ENCODE results near the gene RACGAP1. TPM values are rescaled to one million over a fixed set of nuclear protein-coding genes. Genes with fewer than 3 reads are reported as not detected.

The RACGAP1 gene
- total RNA-seq, 1 experiment from 2014 or later, result 112 TPM

- no peaks in the 10 kb centered on the region for H3K36me3 ChIP-seq (ENCODE audit: low read depth)
- peaks cover 16% of the 10 kb centered on the region; the same call in 1 of the 2 replicates for H3F3A ChIP-seq (ENCODE audit: insufficient read depth, low read depth)
- CTCF ChIA-PET, result interaction anchor here (0.7 kb wide), 1 partner anchor 94 kb away, joined by 3 read pairs; no protein-coding TSS in a partner anchor
- peaks cover 43% of the 10 kb centered on the region for H3K4me1 ChIP-seq (replicated peaks; ENCODE audit: insufficient read depth)
- TF ChIP-seq EZH2 (IDR thresholded peaks at IDR 0.05; ENCODE audit: low read depth), result no peak
- H3K4me2 ChIP-seq, result peak within 1 kb of the TSS; percentile 76
- no peak for DNase-seq
- intact Hi-C loops (cut with micrococcal nuclease; ENCODE audit: unreplicated experiment), result loop anchor here (10.0 kb wide), 1 partner anchor 203 kb away; the partner anchor contains the start of gene CERS5
- H3K9me2 ChIP-seq (ENCODE audit: insufficient read depth), result no peaks in the 10 kb centered on the region
- no peak within 1 kb of the TSS for H3K4me3 ChIP-seq
- no TSS peak for BruUV-seq (replicated peaks)
- H3K27ac ChIP-seq, result peak within 1 kb of the TSS; percentile 57; the same call in 1 of the 2 replicates
- no peak within 1 kb of the TSS for H2AFZ ChIP-seq
- no peaks in the 10 kb centered on the region for H3K79me2 ChIP-seq (ENCODE audit: low read depth)
- POLR2A ChIA-PET (ENCODE audit: unreplicated experiment), result no interaction called here
- no peaks in the 10 kb centered on the region for H4K20me1 ChIP-seq (ENCODE audit: insufficient read depth)
- H3K9me3 ChIP-seq (ENCODE audit: insufficient read depth, low read depth), result no peaks in the 10 kb centered on the region
- no peaks in the 10 kb centered on the region for H3K27me3 ChIP-seq (ENCODE audit: insufficient read depth, low read depth)
Measured at GRCh38 chr12:49961111-49961922, 64.0 kb downstream of the RACGAP1 start, which contains the start of gene AQP5. TSS of gene AQP5 (plus strand) at chr12:49961872. CDS start at chr12:49962018, 146 bp downstream.

- peak overlapping the region; percentile 76 for H3K4me2 ChIP-seq
- H3K9me2 ChIP-seq (ENCODE audit: insufficient read depth), result no peaks in the 10 kb centered on the region
- H3K36me3 ChIP-seq (ENCODE audit: low read depth), result no peaks in the 10 kb centered on the region
- H3K27me3 ChIP-seq (ENCODE audit: insufficient read depth, low read depth), result no peaks in the 10 kb centered on the region
- no peak for DNase-seq
- no peak overlapping the region for H2AFZ ChIP-seq
- no peak overlapping the region for H3K27ac ChIP-seq
- peaks cover 16% of the 10 kb centered on the region; the same call in 1 of the 2 replicates for H3F3A ChIP-seq (ENCODE audit: insufficient read depth, low read depth)
- POLR2A ChIA-PET (ENCODE audit: unreplicated experiment), result no interaction called here
- no peaks in the 10 kb centered on the region for H3K79me2 ChIP-seq (ENCODE audit: low read depth)
- BruUV-seq (replicated peaks), result no TSS peak
- no peak overlapping the region; the same call in 1 of the 2 replicates for H3K4me3 ChIP-seq
- no peaks in the 10 kb centered on the region for H3K9me3 ChIP-seq (ENCODE audit: insufficient read depth, low read depth)
- no peaks in the 10 kb centered on the region for H4K20me1 ChIP-seq (ENCODE audit: insufficient read depth)
- CTCF ChIA-PET, result interaction anchor here (0.6 to 2.5 kb wide), 3 partner anchors 15 to 96 kb away, joined by 3 to 10 read pairs (median 3); no protein-coding TSS in a partner anchor
- TF ChIP-seq CTCF (conservative IDR thresholded peaks at IDR 0.05) (no peak), EZH2 (IDR thresholded peaks at IDR 0.05; ENCODE audit: low read depth) (no peak)
- peaks cover 43% of the 10 kb centered on the region for H3K4me1 ChIP-seq (replicated peaks; ENCODE audit: insufficient read depth)
- intact Hi-C loops (cut with micrococcal nuclease; ENCODE audit: unreplicated experiment), result loop anchor here (10.0 kb wide), 1 partner anchor 204 kb away; the partner anchor contains the start of gene CERS5
Measured at GRCh38 chr12:49960474-49961110, 64.7 kb downstream of the RACGAP1 start.

GRCh38 chr12:49959685-49960473 lies 65.4 kb downstream of the RACGAP1 start:
- no peak overlapping the region for H2AFZ ChIP-seq

More at GRCh38 chr12:49959685-49960473, 65.4 kb downstream of the RACGAP1 start:
- Histone ChIP-seq H3K27ac (no peak overlapping the region), H3K9me2 (ENCODE audit: insufficient read depth) (no peaks in the 10 kb centered on the region), H3K4me3 (no peak overlapping the region; the same call in 1 of the 2 replicates), H4K20me1 (ENCODE audit: insufficient read depth) (no peaks in the 10 kb centered on the region), H3F3A (ENCODE audit: insufficient read depth, low read depth) (peaks cover 16% of the 10 kb centered on the region; the same call in 1 of the 2 replicates), H3K4me1 (replicated peaks; ENCODE audit: insufficient read depth) (peaks cover 43% of the 10 kb centered on the region), H3K36me3 (ENCODE audit: low read depth) (no peaks in the 10 kb centered on the region), H3K9me3 (ENCODE audit: insufficient read depth, low read depth) (no peaks in the 10 kb centered on the region), H3K27me3 (ENCODE audit: insufficient read depth, low read depth) (no peaks in the 10 kb centered on the region), H3K4me2 (peak overlapping the region; percentile 76), H3K79me2 (ENCODE audit: low read depth) (no peaks in the 10 kb centered on the region)
- ChIA-PET POLR2A (ENCODE audit: unreplicated experiment) (interaction anchor here (0.6 to 0.7 kb wide), 3 partner anchors 110 to 219 kb away, joined by 4 to 6 read pairs (median 5); partner anchors contain the start of genes NCKAP5L and TMBIM6), CTCF (interaction anchor here (0.5 to 2.5 kb wide), 5 partner anchors 9 to 191 kb away, joined by 3 to 10 read pairs (median 5); no protein-coding TSS in a partner anchor)
- DNase-seq, result peak; percentile 83 to 88
- intact Hi-C loops (cut with micrococcal nuclease; ENCODE audit: unreplicated experiment), result loop anchor here (10.0 kb wide), 1 partner anchor 205 kb away; the partner anchor contains the start of gene CERS5
- no peak for TF ChIP-seq CTCF (conservative IDR thresholded peaks at IDR 0.05)
- TF ChIP-seq EZH2 (IDR thresholded peaks at IDR 0.05; ENCODE audit: low read depth), result no peak
- no TSS peak for BruUV-seq (replicated peaks)

Data from PC-9 (cell line).